MM.1S (cell line): ENCODE data around the gene DEFB126.

Experiments
- DNase-seq: peaks from one replicate; pipeline ENCODE4 v3.0.0-alpha.2; 2015
- H2AFZ ChIP-seq: fragments of 300-600 bp; sonication (generic); 2 replicates; pipeline ENCODE4 v1.6.0; 2016; ENCODE audit warnings: antibody characterized with exemption, low read length
- H3F3A ChIP-seq: fragments of 300-600 bp; sonication (generic); 2 replicates; pipeline ENCODE4 v1.6.1; 2016; ENCODE audit warnings: mild to moderate bottlenecking, antibody characterized with exemption, low read length, moderate library complexity, mixed read lengths; ENCODE audit not compliant: insufficient read depth
- H3K27ac ChIP-seq: fragments of 300-600 bp; sonication (generic); 2 replicates; pipeline ENCODE4 v1.5.1; 2016; ENCODE audit warnings: mild to moderate bottlenecking, low read length
- H3K27me3 ChIP-seq: fragments of 300-600 bp; sonication (generic); replicated peaks from 2 replicates; pipeline ENCODE4 v1.6.0; 2016; ENCODE audit warnings: low read length; ENCODE audit not compliant: insufficient read depth
- H3K36me3 ChIP-seq: fragments of 300-600 bp; sonication (generic); replicated peaks from 2 replicates; pipeline ENCODE4 v1.6.1; 2016; ENCODE audit warnings: mild to moderate bottlenecking, low read length, mixed read lengths; ENCODE audit not compliant: insufficient read depth
- H3K4me1 ChIP-seq: fragments of 300-600 bp; sonication (generic); 2 replicates; pipeline ENCODE4 v1.6.1; 2016; ENCODE audit warnings: low read length, mixed read lengths
- H3K4me2 ChIP-seq: fragments of 300-600 bp; sonication (generic); 2 replicates; pipeline ENCODE4 v1.6.0; 2016; ENCODE audit warnings: low read depth, low read length
- H3K4me3 ChIP-seq: fragments of 300-600 bp; sonication (generic); 2 replicates; pipeline ENCODE4 v1.5.1; 2016; ENCODE audit warnings: low read length, mixed read lengths
- H3K79me2 ChIP-seq: fragments of 300-600 bp; sonication (generic); 2 replicates; pipeline ENCODE4 v1.6.1; 2016; ENCODE audit warnings: mixed run types, low read length, mixed read lengths
- H3K9ac ChIP-seq: fragments of 300-600 bp; sonication (generic); 2 replicates; pipeline ENCODE4 v1.6.1; 2016; ENCODE audit warnings: low read length, mixed read lengths
- H3K9me2 ChIP-seq: fragments of 300-600 bp; sonication (generic); replicated peaks from 2 replicates; pipeline ENCODE4 v1.6.1; 2016; ENCODE audit warnings: mild to moderate bottlenecking, low read length, mixed read lengths; ENCODE audit not compliant: insufficient read depth
- H3K9me3 ChIP-seq: fragments of 300-600 bp; sonication (generic); replicated peaks from 2 replicates; pipeline ENCODE4 v1.6.1; 2016; ENCODE audit warnings: mild to moderate bottlenecking, low read length, mixed read lengths; ENCODE audit not compliant: insufficient read depth
- H4K20me1 ChIP-seq: fragments of 300-600 bp; sonication (generic); 2 replicates; pipeline ENCODE4 v1.6.1; 2016; ENCODE audit warnings: mild to moderate bottlenecking, low read length, moderate library complexity, mixed read lengths; ENCODE audit not compliant: insufficient read depth
- CTCF ChIP-seq: fragments of 300-600 bp; sonication (generic); IDR thresholded peaks from 2 replicates; pipeline ENCODE4 v1.5.1; 2016; ENCODE audit warnings: antibody characterized with exemption, low read length, mixed read lengths
- EZH2 ChIP-seq: fragments of 300-600 bp; sonication (generic); optimal IDR thresholded peaks from 2 replicates; pipeline ENCODE3; 2017; ENCODE audit warnings: low read depth, mild to moderate bottlenecking, antibody characterized with exemption, low read length, mixed read lengths
- EZH2phosphoT487 ChIP-seq: fragments of 300-600 bp; sonication (generic); IDR thresholded peaks from 2 replicates; pipeline ENCODE4 v1.6.1; 2018; ENCODE audit warnings: antibody characterized with exemption, low read length

Gene DEFB126

GRCh38 chr20:152131-152530 is 9.7 kb downstream of the DEFB126 start:
- Histone ChIP-seq H3F3A (no peaks in the 10 kb centered on the region), H3K4me2 (no peak overlapping the region), H3K4me3 (no peak overlapping the region), H4K20me1 (no peaks in the 10 kb centered on the region), H3K9ac (no peak overlapping the region), H3K9me3 (no peaks in the 10 kb centered on the region), H2AFZ (no peak overlapping the region), H3K9me2 (no peaks in the 10 kb centered on the region), H3K36me3 (no peaks in the 10 kb centered on the region), H3K27ac (no peak overlapping the region), H3K4me1 (no peaks in the 10 kb centered on the region), H3K27me3 (no peaks in the 10 kb centered on the region), H3K79me2 (no peaks in the 10 kb centered on the region)
- DNase-seq = no peak
- TF ChIP-seq EZH2 = no peak
- no peak for TF ChIP-seq EZH2phosphoT487
- TF ChIP-seq CTCF = no peak

- no peak within 1 kb of the TSS for H3K4me3 ChIP-seq
- TF ChIP-seq CTCF (no peak), EZH2phosphoT487 (no peak), EZH2 (no peak)
- no peaks in the 10 kb centered on the region for H3F3A ChIP-seq
- H3K27ac ChIP-seq = no peak within 1 kb of the TSS
- no peaks in the 10 kb centered on the region for H3K9me2 ChIP-seq
- H3K4me1 ChIP-seq = no peaks in the 10 kb centered on the region
- H3K9me3 ChIP-seq = no peaks in the 10 kb centered on the region
- H3K4me2 ChIP-seq = no peak within 1 kb of the TSS
- no peaks in the 10 kb centered on the region for H3K79me2 ChIP-seq
- H4K20me1 ChIP-seq = no peaks in the 10 kb centered on the region
- H2AFZ ChIP-seq = no peak within 1 kb of the TSS
- H3K27me3 ChIP-seq = no peaks in the 10 kb centered on the region
- no peaks in the 10 kb centered on the region for H3K36me3 ChIP-seq
- no peak within 1 kb of the TSS for H3K9ac ChIP-seq
- no peak for DNase-seq
Measured at GRCh38 chr20:157154-157553, 14.8 kb downstream of the DEFB126 start, which contains the start of gene DEFB127. DEFB127 (plus strand) TSS chr20:157454; CDS start chr20:157545, 91 bp downstream.

- no peak overlapping the region for H3K9ac ChIP-seq
- no peaks in the 10 kb centered on the region for H4K20me1 ChIP-seq
- no peak for TF ChIP-seq CTCF
- TF ChIP-seq EZH2phosphoT487 = no peak
- TF ChIP-seq EZH2 = no peak
- H3K9me2 ChIP-seq = no peaks in the 10 kb centered on the region
- DNase-seq = no peak
- no peaks in the 10 kb centered on the region for H3K4me1 ChIP-seq
- H3K4me3 ChIP-seq = no peak overlapping the region
- no peak overlapping the region for H2AFZ ChIP-seq
- no peaks in the 10 kb centered on the region for H3K9me3 ChIP-seq
- H3F3A ChIP-seq = no peaks in the 10 kb centered on the region
- H3K79me2 ChIP-seq = no peaks in the 10 kb centered on the region
- no peak overlapping the region for H3K27ac ChIP-seq
- H3K27me3 ChIP-seq = no peaks in the 10 kb centered on the region
- no peaks in the 10 kb centered on the region for H3K36me3 ChIP-seq
- no peak overlapping the region for H3K4me2 ChIP-seq
Measured at GRCh38 chr20:164618-165017, 22.2 kb downstream of the DEFB126 start.
